HEK293T (cell line): Measurements from ENCODE around the gene MAP3K9.

Experiments used
- BHLHE40 ChIP-seq: fragments of 450-650 bp; IDR thresholded peaks from 2 replicates; pipeline ENCODE4 v1.6.1; 2016; ENCODE audit warnings: mild to moderate bottlenecking, moderate library complexity, borderline replicate concordance
- CTBP1 ChIP-seq: fragments of 450-650 bp; IDR thresholded peaks from 2 replicates; pipeline ENCODE4 v1.6.1; 2016; ENCODE audit warnings: borderline replicate concordance
- ELF4 ChIP-seq: fragments of 450-650 bp; IDR thresholded peaks from 2 replicates; pipeline ENCODE4 v1.6.1; 2017; ENCODE audit warnings: antibody characterized with exemption
- FOXA1 ChIP-seq: fragments of 450-650 bp; IDR thresholded peaks from 2 replicates; pipeline ENCODE4 v1.6.1; 2016; ENCODE audit warnings: mild to moderate bottlenecking
- FOXK2 ChIP-seq: fragments of 450-650 bp; IDR thresholded peaks from 2 replicates; pipeline ENCODE4 v1.6.1; 2016; ENCODE audit warnings: mild to moderate bottlenecking
- FOXM1 ChIP-seq: fragments of 450-650 bp; IDR thresholded peaks from 2 replicates; pipeline ENCODE4 v1.6.1; 2017; ENCODE audit warnings: mild to moderate bottlenecking, borderline replicate concordance
- L3MBTL2 ChIP-seq: fragments of 450-650 bp; conservative IDR thresholded peaks from 2 replicates; pipeline ENCODE4 v1.6.1; 2016; ENCODE audit warnings: mild to moderate bottlenecking
- NFRKB ChIP-seq: fragments of 450-650 bp; IDR thresholded peaks from 2 replicates; pipeline ENCODE4 v1.6.1; 2016; ENCODE audit warnings: mild to moderate bottlenecking, moderate library complexity
- SP1 ChIP-seq: fragments of 450-650 bp; IDR thresholded peaks from 2 replicates; pipeline ENCODE4 v1.6.1; 2017
- SUZ12 ChIP-seq: fragments of 450-650 bp; IDR thresholded peaks from 2 replicates; pipeline ENCODE4 v1.6.1; 2016; ENCODE audit warnings: mild to moderate bottlenecking
- TARDBP ChIP-seq: fragments of 450-650 bp; IDR thresholded peaks from 2 replicates; pipeline ENCODE4 v1.6.1; 2016
- ZNF384 ChIP-seq: fragments of 450-650 bp; IDR thresholded peaks from 2 replicates; pipeline ENCODE4 v1.6.1; 2016
- TF ChIP-seq, protein P1 (sequence below): fragments of 450-650 bp; IDR thresholded peaks from 2 replicates; pipeline ENCODE4 v1.6.1; 2016

DNA sequence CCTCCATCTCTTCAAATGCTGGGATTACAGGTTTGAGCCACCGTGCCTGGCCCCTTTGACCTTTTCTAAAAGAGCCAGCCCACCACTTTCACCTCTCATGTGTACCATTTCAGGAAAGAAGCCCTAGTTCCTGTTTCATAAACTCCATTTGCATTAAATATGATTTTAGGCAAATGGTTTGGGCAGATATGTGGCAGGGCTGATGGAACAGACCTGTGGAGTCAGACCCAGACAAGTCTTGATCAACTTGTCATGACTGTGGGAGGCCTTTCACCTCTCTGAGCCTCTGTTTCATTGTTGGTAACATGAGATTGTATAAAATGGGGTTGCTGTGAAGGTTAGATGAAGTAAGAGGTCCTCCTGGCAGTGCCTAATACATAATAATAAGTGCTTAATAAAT lies 5.2 kb upstream of the MAP3K9 start:
- TF ChIP-seq BHLHE40, result no peak
- no peak for TF ChIP-seq SP1
- no peak for TF ChIP-seq FOXM1
- TF ChIP-seq TARDBP, result no peak
- TF ChIP-seq L3MBTL2, result no peak
- TF ChIP-seq ELF4, result no peak
- TF ChIP-seq FOXK2, result no peak
- TF ChIP-seq SUZ12, result no peak
- no peak for TF ChIP-seq NFRKB
- TF ChIP-seq, protein P1, sequence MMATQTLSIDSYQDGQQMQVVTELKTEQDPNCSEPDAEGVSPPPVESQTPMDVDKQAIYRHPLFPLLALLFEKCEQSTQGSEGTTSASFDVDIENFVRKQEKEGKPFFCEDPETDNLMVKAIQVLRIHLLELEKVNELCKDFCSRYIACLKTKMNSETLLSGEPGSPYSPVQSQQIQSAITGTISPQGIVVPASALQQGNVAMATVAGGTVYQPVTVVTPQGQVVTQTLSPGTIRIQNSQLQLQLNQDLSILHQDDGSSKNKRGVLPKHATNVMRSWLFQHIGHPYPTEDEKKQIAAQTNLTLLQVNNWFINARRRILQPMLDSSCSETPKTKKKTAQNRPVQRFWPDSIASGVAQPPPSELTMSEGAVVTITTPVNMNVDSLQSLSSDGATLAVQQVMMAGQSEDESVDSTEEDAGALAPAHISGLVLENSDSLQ, result no peak
- no peak for TF ChIP-seq CTBP1
- TF ChIP-seq ZNF384, result no peak
- TF ChIP-seq FOXA1, result no peak
